Aorta (tissue), 5 donors: ENCODE measurements around the gene PCED1B. TPM values are rescaled to one million over a fixed set of nuclear protein-coding genes. Genes with fewer than 3 reads are reported as not detected.
A peak's percentile ranks its signal among the peaks of the same experiment; 100 is the strongest.
"Not testable (repeated sequence)": the region's sequence is repeated elsewhere in the genome, so short reads cannot be mapped to it uniquely, and the experiment has no call there.

Experiments used
- ATAC-seq: fragments of 200-7000 bp; cut with Tn5 transposase; one replicate; pipeline ENCODE4 v1.9.1; 2022; ENCODE audit warnings: moderate library complexity; ENCODE audit not compliant: low FRiP score
- DNase-seq, 2 donors: peaks; one replicate each; pipeline ENCODE4 v3.0.0-alpha.2; 2020
- H3K27ac ChIP-seq, 2 donors: one replicate each; pipeline ENCODE4 v1.5.1; 2013; ENCODE audit warnings: low read length in 2 of 2, mild to moderate bottlenecking in 2 of 2, moderate library complexity in 2 of 2, control low read depth in 1 of 2, inconsistent platforms in 1 of 2, low read depth in 1 of 2
- H3K27me3 ChIP-seq, 2 donors: one replicate each; pipeline ENCODE4 v1.6.1; 2013; ENCODE audit warnings: control low read depth in 1 of 2, low read length in 1 of 2, mild to moderate bottlenecking in 1 of 2, moderate library complexity in 1 of 2; ENCODE audit not compliant: insufficient read depth in 2 of 2, control insufficient read depth in 1 of 2
- H3K36me3 ChIP-seq, 2 donors: one replicate each; pipeline ENCODE4 v1.6.1; 2013; ENCODE audit warnings: control low read depth in 1 of 2, low read length in 1 of 2, mild to moderate bottlenecking in 1 of 2; ENCODE audit not compliant: insufficient read depth in 2 of 2, control insufficient read depth in 1 of 2
- H3K4me1 ChIP-seq, 2 donors: one replicate each; pipeline ENCODE4 v1.6.1; 2013; ENCODE audit warnings: low read length in 2 of 2, control low read depth in 1 of 2, mild to moderate bottlenecking in 1 of 2, moderate library complexity in 1 of 2; ENCODE audit not compliant: insufficient read depth in 2 of 2, control insufficient read depth in 1 of 2
- H3K4me3 ChIP-seq, 2 donors: one replicate each; pipeline ENCODE4 v1.5.1; 2013; ENCODE audit warnings: low read length in 2 of 2, control low read depth in 1 of 2, mild to moderate bottlenecking in 1 of 2
- H3K9me3 ChIP-seq: one replicate; pipeline ENCODE4 v1.6.1; 2013; ENCODE audit warnings: mild to moderate bottlenecking, low read length; ENCODE audit not compliant: control insufficient read depth
- WGBS, 2 donors: extraction: QIAGEN DNeasy Blood & Tissue Kit; methylation state at CpG; one replicate each; pipeline ENCODE4 v1.1.7; 2013; 5-methylcytosine and 5-hydroxymethylcytosine counted together
- intact Hi-C, 2 donors: fragments of 100-400 bp; cut with DNase I; formaldehyde crosslinking; loops; one replicate each; pipeline versions ENCODE4 v1.14.2 to v1.15.0; 2022
- polyA plus RNA-seq, 2 donors: library from polyadenylated mRNA; stranded (reverse); fragments of 200-250 nt; gene quantifications; one replicate each; pipeline ENCODE4 v1.2.3, GENCODE V29; 2013
- total RNA-seq, 2 donors: library from RNA; stranded (reverse); fragmentation: NEBNext Ultra II Directional; extraction: Animal tissue kit (Norgen Biotek cat#: 25700); gene quantifications; one replicate each; pipeline ENCODE4 v1.2.1, GENCODE V29; 2021
- donor health status: healthy with polysubstance abuse.
- donor health status: Bipolar disorder and iron deficiency.
- donor health status: DM: no; HTN: no; CAD: no.
- donor health status: DM: no; HTN: no; CAD: no.
- donor health status: DM: yes; HTN: yes; CAD: no.

The PCED1B gene
- total and polyA plus RNA-seq, 4 donors = 2.0 to 12.6 (median 11.6) TPM

DNA sequence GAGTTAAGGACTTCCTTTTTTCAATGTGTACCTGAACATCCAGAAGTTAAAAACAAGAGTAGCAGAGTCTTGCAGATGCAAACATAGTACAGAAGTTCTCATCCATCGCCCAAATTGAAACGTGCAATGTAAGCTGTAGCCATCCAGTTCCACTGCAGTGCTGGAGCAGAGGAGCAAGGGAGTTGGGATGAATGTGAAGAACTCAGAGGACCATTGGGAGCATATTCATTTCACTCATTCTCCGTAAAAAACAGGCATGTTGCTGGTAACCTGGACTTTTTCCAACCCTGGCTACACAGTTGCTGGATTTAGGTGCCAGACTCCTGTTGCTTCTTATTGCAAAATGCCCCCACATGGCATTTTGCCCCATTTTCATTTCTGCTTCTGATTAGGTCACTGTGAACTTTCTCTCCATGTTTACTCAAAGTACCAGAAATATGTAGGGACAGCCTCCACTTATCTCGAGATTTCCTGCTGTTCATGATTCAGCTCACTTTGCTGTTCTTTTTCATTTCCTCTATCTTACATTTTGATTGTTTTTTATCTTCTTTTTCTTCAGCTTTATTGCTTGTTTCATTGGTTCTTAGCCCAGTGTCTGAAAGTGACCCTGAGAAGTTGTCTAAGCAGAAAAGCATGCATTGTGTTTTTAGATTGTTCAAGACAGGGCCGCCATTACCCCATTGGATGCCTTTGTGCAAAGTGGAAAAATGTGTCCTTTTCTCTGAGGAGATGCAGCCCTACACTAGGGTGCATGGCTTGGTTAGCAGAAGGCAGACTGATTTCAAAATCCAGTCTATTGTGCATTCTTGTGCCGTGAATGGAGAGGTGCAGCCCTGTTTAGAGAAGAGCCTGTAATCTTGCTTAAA, 109.4 kb downstream of the PCED1B start:
- no peaks in the 10 kb centered on the region for H3K27me3 ChIP-seq
- no peak overlapping the region for H3K4me3 ChIP-seq
- 33 to 34% methylated on average over 6 of the region's 6 CpGs for WGBS, 2 donors
- peaks cover 0 to 2% of the 10 kb centered on the region in 2 donors for H3K36me3 ChIP-seq
- no peaks in the 10 kb centered on the region for H3K9me3 ChIP-seq
- ATAC-seq (no peak), DNase-seq (no peak)
- intact Hi-C loops = no loop called here
- peak overlapping the region in 1 of 2 donors; percentile 25 for H3K27ac ChIP-seq
- H3K4me1 ChIP-seq = peaks cover 0 to 3% of the 10 kb centered on the region in 2 donors

DNA sequence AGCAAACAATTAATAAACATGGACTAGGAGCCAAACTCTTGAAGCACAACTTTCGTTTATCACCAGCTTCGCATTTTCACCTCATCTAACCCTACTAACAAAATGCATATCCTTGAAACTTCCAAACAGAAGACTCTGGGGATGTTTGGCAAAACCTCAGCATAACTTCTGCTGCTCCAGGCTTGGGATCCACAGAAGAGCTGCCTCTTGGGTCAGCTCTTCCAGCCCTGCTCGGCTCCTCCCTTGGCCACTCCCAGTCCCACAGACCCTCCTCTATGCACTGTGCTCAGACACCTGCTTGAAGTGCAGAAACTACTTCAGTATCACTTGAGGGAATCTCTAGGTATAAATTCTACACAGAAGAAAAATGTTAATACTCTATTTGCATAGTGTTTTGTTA, 110.3 kb downstream of the PCED1B start:
- H3K27me3 ChIP-seq = no peaks in the 10 kb centered on the region
- no peak overlapping the region for H3K27ac ChIP-seq
- DNase-seq (no peak), ATAC-seq (no peak)
- H3K4me3 ChIP-seq = no peak overlapping the region
- no peaks in the 10 kb centered on the region for H3K9me3 ChIP-seq
- 83 to 93% methylated on average over 3 of the region's 3 CpGs for WGBS, 2 donors
- intact Hi-C loops = no loop called here
- H3K36me3 ChIP-seq = peaks cover 0 to 3% of the 10 kb centered on the region in 2 donors
- H3K4me1 ChIP-seq = peaks cover 0 to 3% of the 10 kb centered on the region in 2 donors

DNA sequence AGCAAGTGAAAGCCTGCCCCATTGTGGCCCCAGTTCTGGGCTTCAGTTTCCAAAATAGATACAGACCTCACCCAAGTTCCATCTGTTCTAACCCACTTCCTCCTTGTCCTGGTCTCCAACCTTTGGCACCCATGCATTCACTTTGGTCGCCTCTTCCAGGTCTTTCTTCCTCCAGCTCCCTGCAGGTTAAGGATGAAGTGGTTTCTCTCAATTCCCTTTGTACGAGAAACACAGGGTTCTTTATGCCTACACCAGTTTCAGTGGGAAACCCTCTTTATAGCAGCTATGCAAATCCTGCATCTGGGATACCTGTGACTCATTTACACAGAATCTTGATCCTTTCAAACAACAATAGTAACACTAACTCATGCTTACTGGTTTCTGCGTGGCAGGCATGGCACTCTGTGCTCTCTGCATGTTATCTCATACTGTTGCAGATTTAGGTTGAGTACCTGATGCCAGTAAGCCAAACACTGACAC, 110.9 kb downstream of the PCED1B start:
- H3K36me3 ChIP-seq = peaks cover 0 to 3% of the 10 kb centered on the region in 2 donors
- no peaks in the 10 kb centered on the region for H3K9me3 ChIP-seq
- WGBS, 2 donors = 86 to 91% methylated on average over 3 of the region's 3 CpGs
- ATAC-seq = no peak
- no peaks in the 10 kb centered on the region for H3K27me3 ChIP-seq
- H3K4me1 ChIP-seq = peaks cover 0 to 3% of the 10 kb centered on the region in 2 donors
- no peak overlapping the region for H3K27ac ChIP-seq
- no peak overlapping the region for H3K4me3 ChIP-seq
- intact Hi-C loops = no loop called here
- no peak for DNase-seq

DNA sequence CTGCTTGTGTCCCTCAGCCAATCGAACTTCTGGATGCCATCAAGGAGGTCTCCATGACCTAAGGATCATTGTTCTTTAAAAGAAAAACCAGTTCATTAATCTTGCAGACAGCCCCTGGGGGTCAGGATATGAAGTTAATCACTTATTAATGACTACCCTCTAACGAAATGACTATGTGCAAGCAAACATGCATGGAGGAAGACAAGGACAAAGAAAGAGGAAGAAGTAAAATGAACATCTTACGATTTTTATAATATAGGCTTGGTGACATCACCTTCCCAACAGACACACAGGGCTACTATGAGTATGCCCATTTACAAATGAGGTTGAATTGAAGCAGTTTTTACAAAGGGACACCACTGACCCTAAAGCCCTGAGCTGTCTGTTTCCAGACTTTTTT, 111.5 kb downstream of the PCED1B start:
- Histone ChIP-seq H3K27ac (no peak overlapping the region), H3K36me3 (peaks cover 0 to 3% of the 10 kb centered on the region in 2 donors), H3K4me1 (peaks cover 0 to 3% of the 10 kb centered on the region in 2 donors), H3K27me3 (no peaks in the 10 kb centered on the region), H3K4me3 (no peak overlapping the region), H3K9me3 (no peaks in the 10 kb centered on the region)
- DNase-seq (no peak), ATAC-seq (no peak)
- intact Hi-C loops = no loop called here
- WGBS, 2 donors = 47 to 71% methylated on average over 3 of the region's 3 CpGs

DNA sequence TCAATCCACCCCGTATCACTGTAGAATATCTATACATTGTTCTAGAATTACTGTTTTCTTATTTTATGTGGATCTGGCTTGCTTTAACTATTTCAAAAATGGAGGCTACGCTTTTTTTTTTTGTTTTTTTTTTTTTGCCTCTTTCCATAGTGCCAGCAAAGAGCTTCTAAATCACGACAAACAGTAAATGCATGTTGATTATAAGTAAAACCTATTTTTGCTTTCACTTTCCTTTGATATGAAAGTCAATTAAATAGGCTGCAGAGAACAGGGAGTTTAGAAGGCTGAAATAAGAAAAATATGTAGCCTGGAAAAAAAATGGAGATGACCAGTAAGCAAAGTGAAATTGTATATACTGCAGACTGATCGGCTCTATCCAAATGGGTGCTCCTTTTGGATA, 112.6 kb downstream of the PCED1B start:
- peaks cover 0 to 3% of the 10 kb centered on the region in 2 donors for H3K4me1 ChIP-seq
- no peak overlapping the region for H3K4me3 ChIP-seq
- intact Hi-C loops = no loop called here
- ATAC-seq = no peak
- H3K27ac ChIP-seq = no peak overlapping the region
- no peaks in the 10 kb centered on the region for H3K27me3 ChIP-seq
- peaks cover 0 to 3% of the 10 kb centered on the region in 2 donors for H3K36me3 ChIP-seq
- no peaks in the 10 kb centered on the region for H3K9me3 ChIP-seq
- DNase-seq = no peak
- 91 to 93% methylated on average over 4 of the region's 4 CpGs for WGBS, 2 donors

DNA sequence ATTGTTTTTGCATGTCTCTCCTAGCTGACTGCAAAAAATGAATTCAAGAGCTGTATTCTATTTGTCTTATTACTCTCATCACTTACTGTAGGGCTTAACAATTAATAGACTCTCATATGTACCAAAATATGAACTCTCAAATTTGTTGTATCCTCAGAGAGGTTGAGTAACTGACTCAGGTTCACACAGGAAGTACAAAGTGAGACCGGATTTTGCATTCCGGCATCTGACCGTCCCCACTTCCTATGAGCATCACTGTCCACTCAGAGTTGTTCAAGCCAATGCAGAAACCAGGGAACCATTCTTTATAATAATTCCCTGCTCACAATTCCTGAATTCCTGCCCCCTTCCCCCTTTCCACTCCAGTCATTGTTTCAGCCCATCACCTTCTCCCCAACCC, 113.6 kb downstream of the PCED1B start:
- no peaks in the 10 kb centered on the region for H3K9me3 ChIP-seq
- H3K27me3 ChIP-seq = no peaks in the 10 kb centered on the region
- no peak overlapping the region for H3K27ac ChIP-seq
- peaks cover 0 to 3% of the 10 kb centered on the region in 2 donors for H3K4me1 ChIP-seq
- H3K36me3 ChIP-seq = peaks cover 0 to 3% of the 10 kb centered on the region in 2 donors
- no peak for ATAC-seq
- WGBS, 2 donors = 88 to 96% methylated on average over 3 of the region's 3 CpGs
- no peak overlapping the region for H3K4me3 ChIP-seq
- DNase-seq = no peak
- intact Hi-C loops = no loop called here

DNA sequence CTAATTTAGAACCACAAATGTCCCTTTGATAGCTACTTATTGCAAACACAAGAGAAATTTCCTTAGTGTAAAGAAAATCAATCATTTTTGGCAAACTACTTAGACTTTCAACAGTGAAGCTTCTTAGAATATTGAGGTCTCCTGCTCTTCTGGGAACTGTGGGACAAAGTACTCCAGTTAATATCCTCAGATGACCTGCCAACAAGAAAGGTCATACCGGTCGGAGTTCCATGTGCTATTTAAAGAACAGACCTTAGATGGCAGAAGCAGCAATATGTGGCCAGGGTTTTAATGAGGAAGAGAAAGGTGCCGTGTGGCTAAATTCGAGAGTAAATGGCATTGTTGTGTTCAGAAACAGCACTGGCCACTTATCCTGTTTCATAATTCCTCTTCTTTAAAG, 115.1 kb downstream of the PCED1B start:
- Histone ChIP-seq H3K4me1 (no peaks in the 10 kb centered on the region), H3K36me3 (peaks cover 0 to 3% of the 10 kb centered on the region in 2 donors), H3K4me3 (no peak overlapping the region), H3K27ac (no peak overlapping the region), H3K27me3 (no peaks in the 10 kb centered on the region), H3K9me3 (no peaks in the 10 kb centered on the region)
- DNase-seq (no peak), ATAC-seq (no peak)
- 38 to 39% methylated on average over 4 of the region's 4 CpGs for WGBS, 2 donors
- intact Hi-C loops = no loop called here

DNA sequence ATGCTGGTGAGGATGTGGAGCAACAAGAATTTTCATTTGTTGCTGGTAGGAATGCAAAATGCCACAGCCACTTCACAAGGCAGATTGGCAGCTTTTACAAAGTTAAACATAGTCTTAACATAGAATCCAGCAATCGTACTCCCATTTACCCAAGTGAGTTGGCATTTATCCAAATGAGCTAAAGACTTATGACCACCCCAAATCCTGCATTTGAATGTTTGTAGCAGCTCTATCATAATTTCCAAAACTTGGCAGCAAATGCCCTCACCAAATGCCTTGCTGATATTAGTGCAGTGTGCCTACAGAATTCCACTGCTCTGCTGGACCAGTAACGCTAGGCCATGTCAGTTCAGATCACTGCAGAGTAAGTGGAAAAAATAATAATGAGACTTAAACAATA, 121.0 kb downstream of the PCED1B start:
- intact Hi-C loops = no loop called here
- Histone ChIP-seq H3K4me1 (no peaks in the 10 kb centered on the region), H3K36me3 (no peaks in the 10 kb centered on the region), H3K9me3 (no peaks in the 10 kb centered on the region), H3K27ac (no peak overlapping the region), H3K4me3 (no peak overlapping the region), H3K27me3 (no peaks in the 10 kb centered on the region)
- no peak for DNase-seq
- WGBS, 2 donors = 41 to 46% methylated on average over 2 of the region's 2 CpGs
- ATAC-seq = no peak

DNA sequence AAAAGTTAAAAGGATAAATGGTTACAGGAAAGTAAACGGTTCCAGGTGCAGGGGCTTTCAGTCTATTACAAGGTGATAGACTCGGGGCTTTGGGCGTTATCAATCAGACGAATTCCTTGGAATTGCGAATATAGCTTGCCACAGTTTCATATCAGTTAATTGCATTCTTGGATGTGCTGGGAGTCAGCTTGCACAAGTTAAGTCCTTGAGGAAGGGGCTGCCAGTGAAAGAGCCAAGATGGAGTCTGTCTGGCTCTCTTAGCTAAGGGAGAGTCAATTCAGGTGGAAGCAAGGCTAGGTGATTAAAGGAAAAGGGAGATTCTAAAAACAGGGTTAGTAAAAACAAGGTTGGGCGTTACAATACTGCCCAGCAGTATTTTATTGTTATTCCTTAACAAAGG, 121.8 kb downstream of the PCED1B start:
- H3K4me1 ChIP-seq, H3K9me3 ChIP-seq, H3K36me3 ChIP-seq, H3K27me3 ChIP-seq, H3K4me3 ChIP-seq, intact Hi-C loops, DNase-seq, ATAC-seq, H3K27ac ChIP-seq: not testable (repeated sequence)
- WGBS, 2 donors = 88% methylated on average over 6 of the region's 6 CpGs
